Amygdala (tissue), 56 donors: ENCODE measurements around the gene SPANXA2.
"Not testable (repeated sequence)": the region's sequence is repeated elsewhere in the genome, so short reads cannot be mapped to it uniquely, and the experiment has no call there.

ENCODE experiments used
- DNase-seq, 56 donors: peaks; one replicate each; lab custom pipeline; 2025; lab: John Stamatoyannopoulos, UW

Gene SPANXA2

GRCh38 chrX:141589408-141589807 is at the start of gene SPANXA2:
SPANXA2 (plus strand) TSS chrX:141589708; CDS start chrX:141589768, 60 bp downstream.
- not testable (repeated sequence) for DNase-seq

- DNase-seq, result not testable (repeated sequence)
Observed at GRCh38 chrX:141542551-141542950, 47.0 kb upstream of the SPANXA2 start.

- not testable (repeated sequence) for DNase-seq
Observed at GRCh38 chrX:141584638-141585037, 4.9 kb upstream of the SPANXA2 start, which contains the start of gene SPANXA1. SPANXA1 (minus strand) TSS chrX:141584738; CDS start chrX:141584678, 60 bp downstream.

- DNase-seq, result no peak
Observed at GRCh38 chrX:141609111-141609510, 19.6 kb downstream of the SPANXA2 start.

GRCh38 chrX:141619336-141619735 is 29.8 kb downstream of the SPANXA2 start:
- no peak for DNase-seq

DNA sequence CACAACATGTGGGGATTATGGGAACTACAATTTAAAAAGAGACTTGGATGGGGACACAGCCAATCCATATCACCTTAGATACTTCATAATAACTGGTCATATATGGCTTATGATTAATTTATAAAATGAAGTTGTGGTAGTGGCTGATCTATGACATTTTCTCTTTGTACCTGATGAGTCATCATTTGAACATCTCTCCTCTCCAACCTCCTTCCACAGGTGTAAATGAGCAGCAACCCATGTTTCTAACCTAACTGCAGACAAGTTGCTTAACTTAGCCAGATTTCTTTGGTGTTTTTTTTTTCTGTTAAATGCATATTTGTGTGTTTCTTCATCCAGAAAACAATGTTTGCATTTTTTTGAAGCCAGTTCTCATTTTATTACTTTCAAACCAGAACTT is 42.6 kb downstream of the SPANXA2 start:
- DNase-seq, result no peak

DNA sequence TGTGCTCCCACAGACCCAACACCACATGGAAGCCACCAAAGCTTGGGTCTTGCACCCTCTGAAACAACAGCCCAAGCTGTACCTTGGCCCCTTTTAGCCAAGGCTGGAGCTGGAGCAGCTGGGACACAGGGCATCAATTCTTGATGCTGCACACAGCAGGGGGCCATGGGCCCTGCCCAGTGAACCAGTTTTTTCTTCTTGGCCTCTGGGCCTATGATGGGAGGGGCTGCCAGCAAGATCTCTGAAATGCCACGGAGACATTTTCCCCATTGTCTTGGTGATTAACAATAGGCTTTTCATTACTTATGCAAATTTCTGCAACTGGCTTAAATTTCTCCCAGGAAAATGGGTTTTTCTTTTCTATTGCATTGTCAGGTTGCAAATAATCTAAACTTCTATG is 49.0 kb downstream of the SPANXA2 start:
- DNase-seq, result peak in 6 of 56 donors; percentile 0 to 6 (median 0)
